Fibroblast of mammary gland (primary cell): Measurements from ENCODE around the gene APOBEC2.
A peak's percentile ranks its signal among the peaks of the same experiment; 100 is the strongest.

ENCODE experiments used
- DNase-seq: peaks from one replicate; pipeline ENCODE4 v3.0.0-alpha.2; 2010; ENCODE audit warnings: low read depth
- H3K4me3 ChIP-seq: 2 replicates; pipeline ENCODE4 v1.5.1; 2011; ENCODE audit warnings: low read depth, mild to moderate bottlenecking, low read length, moderate library complexity; ENCODE audit not compliant: control insufficient read depth
- CTCF ChIP-seq: conservative IDR thresholded peaks from 2 replicates; pipeline ENCODE4 v1.5.1; 2011; ENCODE audit warnings: low read depth, low read length, inconsistent platforms; ENCODE audit not compliant: control insufficient read depth, insufficient read depth

The APOBEC2 gene

GRCh38 chr6:41055149-41055548 is 2.1 kb downstream of the APOBEC2 start:
- DNase-seq: no peak
- H3K4me3 ChIP-seq: no peak overlapping the region
- TF ChIP-seq CTCF: no peak

- H3K4me3 ChIP-seq: no peak overlapping the region
- TF ChIP-seq CTCF: no peak
- DNase-seq: no peak
Measured at GRCh38 chr6:41056768-41057490, 3.9 kb downstream of the APOBEC2 start.

- DNase-seq: no peak
- TF ChIP-seq CTCF: no peak
- H3K4me3 ChIP-seq: no peak overlapping the region
Measured at GRCh38 chr6:41058783-41059181, 5.8 kb downstream of the APOBEC2 start.

GRCh38 chr6:41059556-41059955 is 6.6 kb downstream of the APOBEC2 start:
- peak; percentile 33 for DNase-seq
- no peak overlapping the region for H3K4me3 ChIP-seq
- no peak for TF ChIP-seq CTCF

- no peak overlapping the region for H3K4me3 ChIP-seq
- TF ChIP-seq CTCF: no peak
- DNase-seq: no peak
Measured at GRCh38 chr6:41061196-41061726, 8.3 kb downstream of the APOBEC2 start.

- no peak for DNase-seq
- no peak for TF ChIP-seq CTCF
Measured at GRCh38 chr6:41062056-41062455, 9.1 kb downstream of the APOBEC2 start.

GRCh38 chr6:41063884-41064285 is 10.9 kb downstream of the APOBEC2 start:
- TF ChIP-seq CTCF: no peak

More at GRCh38 chr6:41062056-41062455, 9.1 kb downstream of the APOBEC2 start:
- no peak overlapping the region for H3K4me3 ChIP-seq

More at GRCh38 chr6:41063884-41064285, 10.9 kb downstream of the APOBEC2 start:
- DNase-seq: no peak
- no peak overlapping the region for H3K4me3 ChIP-seq
